HG03558 (cell line): Measurements from ENCODE around the gene TRIAP1.

ENCODE experiments used
- ATAC-seq: cut with Tn5 transposase; IDR thresholded peaks from one replicate; pipeline ENCODE4 v1.9.1; 2021; ENCODE audit warnings: moderate number of reproducible peaks; ENCODE audit not compliant: unreplicated experiment; ENCODE audit errors: extremely low read depth

Gene TRIAP1

DNA sequence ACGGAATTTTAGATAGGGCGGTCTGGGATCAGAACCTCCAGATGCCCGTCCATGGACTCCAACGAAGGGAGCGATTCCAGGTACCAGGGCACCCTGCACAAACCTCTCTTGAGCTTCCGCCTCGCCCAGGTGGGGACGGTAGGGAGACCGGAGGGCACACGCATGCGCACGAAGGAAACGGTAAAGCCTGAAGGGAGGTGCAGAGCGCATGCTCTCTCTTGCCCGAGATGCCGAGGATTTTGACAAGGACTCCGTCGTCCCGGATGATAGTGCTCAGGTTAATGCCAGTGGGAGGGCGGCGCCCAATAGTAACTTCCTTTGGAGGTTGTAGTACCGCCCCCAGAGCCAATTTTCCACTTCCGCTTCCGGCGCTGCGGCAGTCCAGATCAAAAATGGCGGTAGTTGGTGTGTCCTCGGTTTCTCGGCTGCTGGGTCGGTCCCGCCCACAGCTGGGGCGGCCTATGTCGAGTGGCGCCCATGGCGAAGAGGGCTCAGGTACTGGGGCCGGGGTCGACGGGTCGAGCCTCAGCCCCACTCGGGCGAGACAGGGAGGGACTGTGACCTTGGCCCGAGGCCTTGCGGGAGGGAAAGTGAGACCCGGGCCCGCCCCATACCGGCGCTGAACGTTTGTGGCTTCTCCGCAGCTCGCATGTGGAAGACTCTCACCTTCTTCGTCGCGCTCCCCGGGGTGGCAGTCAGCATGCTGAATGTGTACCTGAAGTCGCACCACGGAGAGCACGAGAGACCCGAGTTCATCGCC, 8.3 kb downstream of the TRIAP1 start, which contains the start of gene COX6A1:
Gene COX6A1 (plus strand): TSS at position 379 of the 760 bp plus-strand sequence. CDS start 14 bp downstream, at position 393.
- ATAC-seq, result peak; percentile 88

- no peak for ATAC-seq
Observed at GRCh38 chr12:120432772-120433525, 13.2 kb downstream of the TRIAP1 start.

GRCh38 chr12:120429368-120429767, 16.8 kb downstream of the TRIAP1 start:
- no peak for ATAC-seq

- ATAC-seq, result no peak
Observed at GRCh38 chr12:120428597-120429229, 17.5 kb downstream of the TRIAP1 start.

DNA sequence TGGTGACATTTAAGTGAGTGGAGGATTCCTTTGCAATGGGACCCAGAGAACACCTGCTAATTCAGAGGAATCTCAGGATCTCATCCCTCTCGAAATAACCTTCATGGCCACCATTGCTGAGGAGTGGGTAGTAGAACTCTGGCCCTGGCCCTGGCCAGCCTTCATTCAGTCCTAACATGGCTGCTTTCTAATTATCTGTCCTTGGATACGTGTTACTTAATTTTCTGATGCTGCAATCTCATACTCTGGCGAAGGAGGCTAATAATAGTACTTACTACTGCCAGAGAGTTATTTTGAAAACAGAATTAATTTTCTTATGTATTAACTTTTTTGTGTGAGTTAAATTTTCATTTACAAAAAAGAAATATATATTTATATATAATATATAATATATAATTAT, 20.4 kb downstream of the TRIAP1 start:
- ATAC-seq, result no peak

DNA sequence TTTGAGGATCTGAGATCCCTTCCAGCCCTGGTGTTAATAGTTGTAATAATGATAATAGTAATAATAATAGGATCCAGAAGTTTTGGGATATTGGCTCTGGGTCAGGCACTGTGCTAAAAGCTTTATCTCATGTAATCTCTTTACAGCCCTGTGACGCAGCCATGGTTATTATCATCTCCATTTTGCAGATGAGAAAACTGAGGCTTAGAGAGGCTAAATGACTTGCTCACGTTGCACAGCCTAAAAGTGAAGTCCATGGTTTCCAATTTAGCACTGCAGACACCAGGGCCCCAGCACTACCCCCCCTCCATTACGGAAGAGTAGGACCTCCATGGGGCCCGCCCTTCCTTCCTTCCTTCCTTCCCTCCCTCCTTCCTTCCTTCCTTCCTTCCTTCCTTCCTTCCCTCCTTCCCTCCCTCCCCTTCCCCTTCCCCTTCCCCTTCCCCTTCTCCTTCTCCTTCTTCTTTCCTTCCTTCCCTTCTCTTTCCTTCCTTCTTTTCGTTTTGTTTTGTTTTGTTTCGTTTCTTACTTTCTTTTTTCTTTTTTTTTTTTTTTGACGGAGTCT, 23.2 kb downstream of the TRIAP1 start:
- no peak for ATAC-seq

DNA sequence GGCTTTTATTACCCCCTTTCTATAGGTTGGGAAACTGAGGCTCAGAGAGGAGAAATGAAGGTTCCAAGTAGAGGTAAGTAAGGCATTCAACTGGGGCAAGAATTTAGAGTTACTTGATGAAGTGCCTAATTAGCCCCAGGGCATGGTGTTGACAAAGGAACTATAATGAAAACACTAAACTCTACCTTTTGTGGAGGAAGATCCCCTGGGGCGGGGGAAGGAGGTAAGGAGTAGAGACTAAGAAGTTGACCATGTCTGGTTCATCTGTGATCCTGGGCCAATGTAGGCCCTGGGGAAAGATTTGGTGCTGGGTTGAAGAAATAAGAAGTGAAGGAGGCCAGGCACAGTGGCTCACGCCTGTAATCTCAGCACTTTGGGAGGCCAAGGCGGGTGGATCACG, 24.5 kb downstream of the TRIAP1 start:
- ATAC-seq, result no peak

GRCh38 chr12:120417917-120418580, 28.1 kb downstream of the TRIAP1 start:
- ATAC-seq, result no peak

DNA sequence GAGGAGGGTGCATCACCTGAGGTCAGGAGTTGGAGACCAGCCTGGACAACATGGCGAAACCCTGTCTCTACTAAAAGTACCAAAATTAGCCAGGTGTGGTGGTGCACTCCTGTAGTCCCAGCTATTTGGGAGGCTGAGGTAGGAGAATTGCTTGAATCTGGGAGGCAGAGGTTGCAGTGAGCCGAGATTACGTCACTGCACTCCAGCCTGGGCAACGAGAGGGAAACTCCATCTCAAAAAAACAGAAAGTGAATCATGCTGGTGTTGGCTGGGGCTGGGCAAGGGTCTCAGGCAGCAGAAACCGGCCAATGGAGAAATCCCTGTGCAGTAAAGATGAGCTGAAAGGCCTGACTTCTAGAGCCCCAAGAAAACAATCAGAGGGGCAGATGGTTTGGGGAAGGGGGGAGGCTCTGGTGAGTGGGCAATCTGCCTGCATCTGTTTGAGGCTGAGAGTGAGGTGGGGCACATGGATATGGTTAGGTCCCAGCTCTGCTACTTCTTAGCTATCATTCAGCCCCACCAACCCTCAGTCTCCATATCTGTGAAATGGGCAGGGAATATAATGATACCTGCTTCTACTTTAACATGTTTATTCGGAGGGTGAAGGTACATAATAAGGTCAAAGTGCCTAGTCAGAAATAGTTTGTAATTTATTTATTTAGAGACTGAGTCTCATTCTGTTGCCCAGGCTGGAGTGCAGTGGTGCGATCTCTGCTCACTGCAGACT, 29.5 kb downstream of the TRIAP1 start:
- ATAC-seq, result no peak

GRCh38 chr12:120413901-120414695, 32.1 kb downstream of the TRIAP1 start:
- no peak for ATAC-seq

- ATAC-seq, result no peak
Observed at GRCh38 chr12:120412421-120412820, 33.8 kb downstream of the TRIAP1 start.

DNA sequence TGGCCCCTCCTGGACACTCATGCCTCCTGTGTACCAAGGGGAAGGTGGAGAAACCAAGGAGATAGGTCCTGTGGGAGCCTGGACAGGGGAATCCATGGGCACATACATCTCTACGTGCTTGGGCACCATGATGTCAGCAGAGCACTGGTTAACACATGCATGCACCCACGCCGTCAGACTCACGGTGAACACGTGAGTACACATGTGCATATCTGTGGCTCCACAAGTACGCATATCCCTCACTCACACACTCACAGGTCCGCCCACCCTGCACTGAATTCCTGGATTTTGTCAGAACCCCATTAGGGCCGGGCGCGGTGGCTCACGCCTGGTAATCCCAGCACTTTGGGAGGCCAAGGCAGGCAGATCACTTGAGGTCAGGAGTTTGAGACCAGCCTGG, 37.4 kb downstream of the TRIAP1 start:
- ATAC-seq, result no peak

- no peak for ATAC-seq
Observed at GRCh38 chr12:120406553-120406952, 39.6 kb downstream of the TRIAP1 start.

DNA sequence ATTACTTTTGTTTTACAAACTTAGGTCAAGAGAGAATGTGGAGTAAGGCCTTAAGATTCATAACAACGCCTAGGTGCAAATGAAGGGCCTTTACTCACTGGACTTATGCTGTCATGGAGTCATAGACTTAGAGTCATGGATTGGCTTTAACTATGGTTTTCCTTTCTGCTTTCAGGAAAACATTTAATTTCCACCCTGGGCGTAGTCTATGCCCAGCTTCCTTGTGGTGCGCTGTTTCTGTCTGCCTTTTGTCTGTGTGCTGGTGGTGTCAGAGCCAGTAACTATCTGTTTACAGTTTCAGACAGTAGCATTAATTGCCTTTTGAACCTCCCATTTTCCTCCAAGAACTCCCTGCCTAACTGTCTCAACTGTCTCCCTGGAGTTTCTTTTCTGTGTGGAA, 40.1 kb downstream of the TRIAP1 start:
- no peak for ATAC-seq

DNA sequence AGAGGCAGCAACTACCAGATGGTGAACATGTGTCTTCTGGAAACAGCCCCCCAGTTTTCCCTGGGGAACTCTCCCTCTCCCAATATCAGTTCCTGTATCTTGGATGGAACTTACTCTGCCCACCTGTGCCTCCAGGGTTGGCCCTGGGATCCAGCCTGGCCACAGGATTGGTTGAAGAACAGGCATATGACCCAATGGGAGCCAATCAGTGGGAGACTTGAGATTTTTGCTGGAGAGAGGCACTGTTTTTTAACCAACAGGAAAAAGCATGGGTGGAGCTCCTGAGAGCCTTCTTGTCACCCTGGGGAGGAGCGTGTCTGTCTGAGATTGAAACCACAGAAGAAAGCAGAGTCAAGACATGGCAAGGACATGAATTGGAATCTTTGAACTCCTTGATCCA, 41.9 kb downstream of the TRIAP1 start:
- no peak for ATAC-seq

- no peak for ATAC-seq
Observed at GRCh38 chr12:120403869-120404268, 42.3 kb downstream of the TRIAP1 start.

DNA sequence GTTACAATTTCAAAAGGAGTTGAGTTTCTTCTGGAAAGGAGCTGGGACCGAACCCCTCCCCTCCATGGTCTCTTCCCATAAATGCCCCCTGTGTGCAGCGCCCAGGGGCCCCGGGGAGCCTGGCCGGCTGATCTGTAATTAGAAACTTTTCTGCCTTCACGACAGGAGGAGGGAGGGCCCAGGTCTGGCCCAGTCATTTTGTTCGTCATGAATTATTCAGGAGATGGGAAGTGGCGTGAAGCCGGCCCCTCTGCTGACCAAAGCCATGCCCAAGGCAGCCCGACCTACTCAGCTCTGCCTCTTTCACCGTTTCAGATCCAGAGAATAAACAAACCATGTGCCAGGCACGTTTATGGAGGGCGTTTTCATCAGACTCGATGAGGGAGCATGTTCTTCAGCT, 44.0 kb downstream of the TRIAP1 start:
- ATAC-seq, result no peak

GRCh38 chr12:120399531-120399930, 46.7 kb downstream of the TRIAP1 start:
- ATAC-seq, result no peak
